ENCODE data around the gene SMIM38. TPM values are rescaled to one million over a fixed set of nuclear protein-coding genes. Genes with fewer than 3 reads are reported as not detected.
A peak's percentile ranks its signal among the peaks of the same experiment; 100 is the strongest.

The SMIM38 gene
- total and polyA plus RNA-seq, 5 donors from 2014 or later: 0.07 to 1.3 (median 0.11) TPM; not detected in 2

DNA sequence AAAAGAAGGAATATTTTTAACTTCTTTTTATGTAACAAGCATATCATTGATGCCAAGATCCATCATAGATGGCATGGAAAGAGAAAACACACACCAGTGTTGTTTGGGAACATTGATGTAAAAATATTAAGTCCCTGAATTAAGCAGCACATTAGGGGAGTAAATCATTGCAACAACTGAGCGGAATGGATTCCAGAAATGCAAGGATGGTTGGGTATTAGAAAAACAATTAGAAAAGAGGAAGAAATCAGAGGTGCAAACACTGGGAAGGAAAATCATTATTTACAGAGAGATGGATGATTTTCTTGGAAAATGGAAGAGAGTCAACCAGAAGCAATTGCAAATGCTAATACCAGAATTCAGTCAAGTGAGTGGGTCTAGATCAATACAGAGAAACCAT lies 8.1 kb downstream of the SMIM38 start:
- H3K4me3 ChIP-seq (ENCODE audit: low read depth, low read length): no peak overlapping the region
- H3K27me3 ChIP-seq (ENCODE audit: control insufficient read depth, insufficient read depth, low read length): no peaks in the 10 kb centered on the region
- H3K4me1 ChIP-seq (ENCODE audit: control insufficient read depth, insufficient read depth, low read length, poor library complexity, severe bottlenecking): peaks cover 8% of the 10 kb centered on the region
- no peaks in the 10 kb centered on the region for H3K36me3 ChIP-seq (ENCODE audit: control insufficient read depth, insufficient read depth, low read length)
- Mint-ChIP-seq H3K4me3 (no peak overlapping the region), H3K27me3 (no peaks in the 10 kb centered on the region), H3K9me3 (peaks cover 0 to 9% (median 3%) of the 10 kb centered on the region in 7 donors), H3K36me3 (peaks cover 7% of the 10 kb centered on the region), H3K27ac (no peak overlapping the region), H3K4me1 (peaks cover 0 to 14% (median 7%) of the 10 kb centered on the region in 4 donors)
- DNase-seq: no peak
- H3K27ac ChIP-seq (ENCODE audit: insufficient read depth, low read length, poor library complexity, severe bottlenecking): no peak overlapping the region
- no peak for ATAC-seq (ENCODE audit: low read depth in 2 of 2)
- no peaks in the 10 kb centered on the region for H3K9me3 ChIP-seq (ENCODE audit: control insufficient read depth in 2 of 2, low read length in 2 of 2)

DNA sequence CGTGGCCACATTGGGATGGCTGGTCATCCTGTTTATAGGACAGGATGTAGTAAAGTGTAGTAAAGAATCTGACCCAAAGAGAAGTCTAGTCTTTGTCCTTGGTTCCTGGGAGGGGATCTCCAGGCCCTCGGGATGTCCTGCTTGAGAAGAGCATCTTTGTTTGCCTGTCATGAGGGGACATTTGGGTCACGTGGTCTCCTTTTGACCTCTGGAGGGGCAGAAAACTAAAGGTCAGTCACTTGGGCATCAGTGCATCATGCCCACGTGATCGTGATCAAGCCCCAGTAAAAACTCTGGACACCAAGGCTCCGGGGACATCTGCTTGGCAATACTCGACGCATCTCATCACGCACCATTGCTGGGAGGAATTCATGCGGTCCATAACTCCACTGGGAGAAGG lies 9.1 kb downstream of the SMIM38 start:
- H3K9me3 ChIP-seq (ENCODE audit: control insufficient read depth in 2 of 2, low read length in 2 of 2): no peaks in the 10 kb centered on the region
- peaks cover 4% of the 10 kb centered on the region for H3K36me3 Mint-ChIP-seq
- no peak overlapping the region for H3K27ac ChIP-seq (ENCODE audit: insufficient read depth, low read length, poor library complexity, severe bottlenecking)
- no peaks in the 10 kb centered on the region for H3K36me3 ChIP-seq (ENCODE audit: control insufficient read depth, insufficient read depth, low read length)
- H3K4me3 Mint-ChIP-seq: no peak overlapping the region
- H3K4me1 Mint-ChIP-seq: peaks cover 0 to 14% (median 7%) of the 10 kb centered on the region in 4 donors
- H3K4me3 ChIP-seq (ENCODE audit: low read depth, low read length): no peak overlapping the region
- no peak for DNase-seq
- no peaks in the 10 kb centered on the region for H3K27me3 ChIP-seq (ENCODE audit: control insufficient read depth, insufficient read depth, low read length)
- H3K4me1 ChIP-seq (ENCODE audit: control insufficient read depth, insufficient read depth, low read length, poor library complexity, severe bottlenecking): peaks cover 8% of the 10 kb centered on the region
- H3K9me3 Mint-ChIP-seq: peaks cover 0 to 9% (median 3%) of the 10 kb centered on the region in 7 donors
- H3K27me3 Mint-ChIP-seq: no peaks in the 10 kb centered on the region
- H3K27ac Mint-ChIP-seq: no peak overlapping the region
- ATAC-seq (ENCODE audit: low read depth in 2 of 2): no peak

DNA sequence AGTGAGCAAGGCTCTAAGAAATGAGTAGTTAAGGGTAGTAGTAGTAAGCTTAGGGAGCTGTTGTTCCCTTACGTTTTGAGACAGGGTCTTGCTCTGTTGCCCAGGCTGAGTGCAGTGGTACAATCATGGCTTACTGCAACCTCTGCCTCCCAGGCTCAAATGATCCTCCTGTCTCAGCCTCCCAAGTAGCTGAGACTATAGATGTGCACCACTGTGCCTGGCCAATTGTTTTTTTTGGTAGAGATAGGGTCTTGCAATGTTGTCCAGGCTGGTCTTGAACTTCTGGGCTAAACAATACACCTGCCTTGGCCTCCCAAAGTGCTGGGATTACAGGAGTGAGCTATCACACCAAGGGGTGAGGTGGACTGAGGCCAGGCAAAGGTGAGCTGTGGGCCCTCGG lies 10.0 kb downstream of the SMIM38 start:
- ATAC-seq (ENCODE audit: low read depth in 2 of 2) (no peak), DNase-seq (no peak)
- Histone ChIP-seq H3K27ac (ENCODE audit: insufficient read depth, low read length, poor library complexity, severe bottlenecking) (no peak overlapping the region), H3K36me3 (ENCODE audit: control insufficient read depth, insufficient read depth, low read length) (no peaks in the 10 kb centered on the region), H3K27me3 (ENCODE audit: control insufficient read depth, insufficient read depth, low read length) (no peaks in the 10 kb centered on the region), H3K9me3 (ENCODE audit: control insufficient read depth in 2 of 2, low read length in 2 of 2) (no peaks in the 10 kb centered on the region), H3K4me3 (ENCODE audit: low read depth, low read length) (no peak overlapping the region), H3K4me1 (ENCODE audit: control insufficient read depth, insufficient read depth, low read length, poor library complexity, severe bottlenecking) (peaks cover 8% of the 10 kb centered on the region)
- Mint-ChIP-seq H3K4me3 (no peak overlapping the region), H3K4me1 (peaks cover 0 to 14% (median 7%) of the 10 kb centered on the region in 4 donors), H3K27me3 (no peaks in the 10 kb centered on the region), H3K9me3 (peaks cover 0 to 9% (median 3%) of the 10 kb centered on the region in 7 donors), H3K27ac (peak overlapping the region in 1 of 3 donors; percentile 67), H3K36me3 (peaks cover 4% of the 10 kb centered on the region)

DNA sequence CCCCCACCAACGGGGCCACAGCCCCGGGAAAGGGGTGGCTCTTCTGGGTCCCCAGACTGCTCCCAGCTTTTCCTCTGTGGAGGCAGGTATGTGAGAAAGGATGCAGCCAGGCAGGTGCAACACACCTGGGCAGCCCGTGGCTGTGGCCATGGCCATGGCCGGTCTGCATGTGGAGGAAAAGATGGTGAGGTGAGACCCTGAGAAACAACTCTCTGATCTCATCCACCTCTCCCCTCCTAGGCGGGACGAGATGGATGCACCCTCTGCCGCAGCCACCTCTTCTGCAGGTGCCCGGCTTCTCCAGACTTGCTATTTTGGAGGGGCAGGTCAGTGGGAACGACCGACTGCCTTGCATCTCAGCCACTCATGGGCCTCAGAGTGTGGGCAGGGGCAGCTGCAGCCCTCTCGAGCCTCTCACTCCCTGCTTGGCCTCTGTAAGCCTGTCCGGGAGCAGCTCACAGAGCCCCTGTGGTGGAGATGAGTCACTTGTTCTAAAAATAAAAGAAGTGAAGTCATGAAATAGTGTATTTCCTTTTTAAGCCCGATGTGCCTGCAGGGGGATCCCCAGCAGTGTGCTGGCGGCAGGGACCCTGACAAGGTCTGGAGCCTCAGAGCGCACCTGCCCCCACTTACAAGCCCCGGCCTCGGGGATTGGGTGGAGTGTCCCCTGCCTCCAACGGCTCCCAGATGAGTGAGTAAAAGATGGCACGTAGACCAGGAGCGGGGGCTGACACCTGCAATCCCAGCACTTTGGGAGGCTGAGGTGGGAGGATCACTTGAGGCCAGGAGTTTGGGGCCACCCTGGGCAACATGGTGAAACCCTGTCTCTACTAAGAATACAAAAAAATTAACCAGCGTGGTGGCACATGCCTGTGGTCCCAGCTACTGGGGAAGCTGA lies 10.7 kb downstream of the SMIM38 start:
- H3K9me3 Mint-ChIP-seq: peaks cover 0 to 9% (median 3%) of the 10 kb centered on the region in 7 donors
- H3K36me3 Mint-ChIP-seq: peaks cover 4% of the 10 kb centered on the region
- no peaks in the 10 kb centered on the region for H3K27me3 Mint-ChIP-seq
- H3K27ac ChIP-seq (ENCODE audit: insufficient read depth, low read length, poor library complexity, severe bottlenecking): no peak overlapping the region
- DNase-seq: peak in 1 of 3 donors; percentile 38
- ATAC-seq (ENCODE audit: low read depth in 2 of 2): peak; percentile 67 to 69
- H3K4me1 Mint-ChIP-seq: peaks cover 0 to 14% (median 7%) of the 10 kb centered on the region in 4 donors
- no peaks in the 10 kb centered on the region for H3K36me3 ChIP-seq (ENCODE audit: control insufficient read depth, insufficient read depth, low read length)
- H3K4me3 Mint-ChIP-seq: no peak overlapping the region
- H3K4me1 ChIP-seq (ENCODE audit: control insufficient read depth, insufficient read depth, low read length, poor library complexity, severe bottlenecking): peaks cover 8% of the 10 kb centered on the region
- H3K4me3 ChIP-seq (ENCODE audit: low read depth, low read length): no peak overlapping the region
- peak overlapping the region; percentile 12 to 67 (median 32) for H3K27ac Mint-ChIP-seq
- H3K9me3 ChIP-seq (ENCODE audit: control insufficient read depth in 2 of 2, low read length in 2 of 2): no peaks in the 10 kb centered on the region
- H3K27me3 ChIP-seq (ENCODE audit: control insufficient read depth, insufficient read depth, low read length): no peaks in the 10 kb centered on the region

DNA sequence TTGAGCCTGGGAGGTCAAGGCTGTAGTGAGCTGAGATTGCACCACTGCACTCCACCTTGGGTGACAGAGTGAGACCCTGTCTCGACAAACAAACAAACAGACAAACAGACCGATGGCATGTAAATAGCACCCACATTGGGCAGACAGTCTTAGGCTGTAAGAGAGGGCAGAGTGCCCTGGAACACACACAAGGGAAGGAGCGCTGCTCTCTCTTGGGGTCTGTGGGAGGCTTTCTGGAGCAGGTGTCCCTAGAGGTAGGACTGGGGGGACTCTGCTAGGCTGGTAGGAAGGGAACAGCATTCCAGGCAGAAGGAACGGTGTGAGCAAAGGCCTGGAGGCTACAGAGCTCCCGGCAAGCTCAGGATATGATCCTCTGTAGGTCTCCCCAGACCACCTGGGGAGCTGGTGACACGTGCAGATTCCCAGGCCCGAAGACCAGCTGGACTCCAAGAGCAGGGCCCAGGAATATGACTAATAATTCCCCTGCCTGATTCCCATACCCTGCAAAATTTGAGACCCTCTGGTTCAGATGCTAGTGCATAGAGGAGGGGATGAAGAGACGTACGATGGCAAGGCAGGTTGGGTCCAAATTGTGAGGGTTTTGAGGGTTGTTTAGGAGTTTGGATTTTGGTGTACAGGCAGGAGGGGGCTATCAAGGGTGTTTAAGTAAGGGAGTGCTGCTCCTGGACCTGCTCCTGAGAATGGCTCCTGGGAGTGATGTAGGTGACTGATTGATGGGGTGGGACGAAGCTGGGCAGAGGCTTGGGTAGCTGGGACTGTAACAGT lies 11.6 kb downstream of the SMIM38 start:
- Mint-ChIP-seq H3K9me3 (peaks cover 0 to 9% (median 2%) of the 10 kb centered on the region in 7 donors), H3K36me3 (peaks cover 4% of the 10 kb centered on the region), H3K27ac (peak overlapping the region in 1 of 3 donors; percentile 79), H3K4me3 (no peak overlapping the region), H3K4me1 (peaks cover 0 to 14% (median 7%) of the 10 kb centered on the region in 4 donors), H3K27me3 (no peaks in the 10 kb centered on the region)
- Histone ChIP-seq H3K4me3 (ENCODE audit: low read depth, low read length) (no peak overlapping the region), H3K9me3 (ENCODE audit: control insufficient read depth in 2 of 2, low read length in 2 of 2) (no peaks in the 10 kb centered on the region), H3K36me3 (ENCODE audit: control insufficient read depth, insufficient read depth, low read length) (no peaks in the 10 kb centered on the region), H3K4me1 (ENCODE audit: control insufficient read depth, insufficient read depth, low read length, poor library complexity, severe bottlenecking) (peaks cover 8% of the 10 kb centered on the region), H3K27me3 (ENCODE audit: control insufficient read depth, insufficient read depth, low read length) (no peaks in the 10 kb centered on the region), H3K27ac (ENCODE audit: insufficient read depth, low read length, poor library complexity, severe bottlenecking) (no peak overlapping the region)
- DNase-seq (no peak), ATAC-seq (ENCODE audit: low read depth in 2 of 2) (no peak)

DNA sequence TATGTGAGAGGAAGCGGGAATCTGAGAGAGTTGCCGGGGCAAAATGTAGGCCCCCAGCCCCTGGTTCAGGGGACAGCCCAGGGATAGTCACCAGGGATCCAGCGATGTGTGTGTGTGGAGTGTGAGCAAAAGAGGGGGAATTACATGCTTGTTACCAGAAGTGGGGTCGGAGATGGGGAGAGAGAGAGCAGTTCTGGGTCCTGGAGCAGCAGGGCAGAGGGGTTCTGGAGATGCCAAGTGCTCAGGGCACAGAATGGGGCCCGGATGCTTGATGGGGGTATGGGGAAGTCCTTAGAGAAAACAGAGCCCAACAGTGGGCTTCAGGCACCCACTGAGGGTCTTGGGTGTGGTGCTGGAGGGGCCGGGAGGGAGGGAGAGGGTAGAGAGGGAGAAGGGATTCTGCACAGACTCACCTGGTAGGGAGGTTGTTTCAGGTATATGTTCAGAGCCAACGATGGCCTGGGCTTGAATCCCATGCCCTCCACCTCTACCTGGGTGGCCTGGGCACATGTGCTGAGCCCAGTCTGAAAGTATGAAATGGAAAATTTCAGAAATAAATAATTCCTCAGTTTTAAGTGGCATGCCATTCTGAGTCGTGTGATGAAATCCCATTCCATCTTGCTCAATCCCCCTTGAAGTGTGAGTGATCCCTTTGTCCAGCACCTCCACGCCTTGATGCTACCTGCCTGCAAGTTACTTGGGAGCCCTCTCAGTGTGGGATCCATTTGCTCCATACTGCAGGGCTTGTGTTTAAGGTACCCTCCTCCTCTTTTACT lies 12.4 kb downstream of the SMIM38 start:
- ATAC-seq (ENCODE audit: low read depth in 2 of 2) (no peak), DNase-seq (no peak)
- Mint-ChIP-seq H3K27me3 (no peaks in the 10 kb centered on the region), H3K9me3 (peaks cover 0 to 7% (median under 1%) of the 10 kb centered on the region in 7 donors), H3K4me3 (no peak overlapping the region), H3K27ac (no peak overlapping the region), H3K36me3 (no peaks in the 10 kb centered on the region), H3K4me1 (peaks cover 0 to 14% (median 7%) of the 10 kb centered on the region in 4 donors)
- Histone ChIP-seq H3K4me3 (ENCODE audit: low read depth, low read length) (no peak overlapping the region), H3K4me1 (ENCODE audit: control insufficient read depth, insufficient read depth, low read length, poor library complexity, severe bottlenecking) (peaks cover 8% of the 10 kb centered on the region), H3K27me3 (ENCODE audit: control insufficient read depth, insufficient read depth, low read length) (no peaks in the 10 kb centered on the region), H3K36me3 (ENCODE audit: control insufficient read depth, insufficient read depth, low read length) (no peaks in the 10 kb centered on the region), H3K27ac (ENCODE audit: insufficient read depth, low read length, poor library complexity, severe bottlenecking) (no peak overlapping the region), H3K9me3 (ENCODE audit: control insufficient read depth in 2 of 2, low read length in 2 of 2) (no peaks in the 10 kb centered on the region)

DNA sequence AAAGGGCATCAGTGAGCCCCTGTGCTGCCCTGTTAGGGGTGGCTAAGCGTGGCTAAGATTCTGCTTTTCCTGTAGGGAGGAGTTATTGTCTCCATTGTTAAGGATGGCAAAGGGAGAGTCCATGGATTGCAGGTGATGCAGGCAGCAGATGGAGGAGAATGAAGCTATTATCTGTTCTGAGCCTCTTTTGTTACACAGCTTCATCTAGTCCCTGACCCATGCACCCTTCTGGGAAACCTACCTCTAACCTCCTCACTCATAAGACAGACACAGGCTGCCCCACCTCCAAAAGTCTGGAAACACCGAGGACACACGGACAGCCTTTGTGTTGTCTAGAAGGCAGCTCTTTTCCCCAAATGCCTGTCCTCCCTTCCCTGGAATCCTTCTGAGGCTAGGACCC lies 13.7 kb downstream of the SMIM38 start:
- no peak overlapping the region for H3K27ac ChIP-seq (ENCODE audit: insufficient read depth, low read length, poor library complexity, severe bottlenecking)
- Mint-ChIP-seq H3K9me3 (peaks cover 0 to 4% (median 1%) of the 10 kb centered on the region in 7 donors), H3K4me3 (no peak overlapping the region), H3K4me1 (peaks cover 0 to 14% (median 7%) of the 10 kb centered on the region in 4 donors), H3K27me3 (no peaks in the 10 kb centered on the region), H3K36me3 (no peaks in the 10 kb centered on the region), H3K27ac (no peak overlapping the region)
- DNase-seq (no peak), ATAC-seq (ENCODE audit: low read depth in 2 of 2) (no peak)
- no peaks in the 10 kb centered on the region for H3K36me3 ChIP-seq (ENCODE audit: control insufficient read depth, insufficient read depth, low read length)
- no peak overlapping the region for H3K4me3 ChIP-seq (ENCODE audit: low read depth, low read length)
- H3K9me3 ChIP-seq (ENCODE audit: control insufficient read depth in 2 of 2, low read length in 2 of 2): no peaks in the 10 kb centered on the region
- H3K4me1 ChIP-seq (ENCODE audit: control insufficient read depth, insufficient read depth, low read length, poor library complexity, severe bottlenecking): peaks cover 8% of the 10 kb centered on the region
- H3K27me3 ChIP-seq (ENCODE audit: control insufficient read depth, insufficient read depth, low read length): no peaks in the 10 kb centered on the region
